Prostate gland (tissue), 2 donors: Measurements from ENCODE around the gene OR2AP1. TPM values are rescaled to one million over a fixed set of nuclear protein-coding genes. Genes with fewer than 3 reads are reported as not detected.
"Not testable (repeated sequence)": the region's sequence is repeated elsewhere in the genome, so short reads cannot be mapped to it uniquely, and the experiment has no call there.

Source experiments
- DNase-seq: peaks from one replicate; pipeline ENCODE4 v3.0.0-alpha.2; 2019; ENCODE audit warnings: low spot score
- H3K27ac ChIP-seq, 2 donors: fragments of 200-600 bp; sonication (generic); 2 replicates each; pipeline ENCODE4 v1.5.1; 2017 to 2019
- H3K27me3 ChIP-seq: fragments of 200-600 bp; sonication (generic); replicated peaks from 2 replicates; pipeline ENCODE4 v1.5.1; 2019; ENCODE audit not compliant: insufficient read depth
- H3K36me3 ChIP-seq, 2 donors: fragments of 200-600 bp; sonication (generic); 1 replicate in 1 of 2; 2 replicates in 1 of 2; pipeline versions ENCODE4 v1.5.1 to v1.8.1; 2017 to 2019
- H3K4me1 ChIP-seq: fragments of 200-600 bp; sonication (generic); replicated peaks from 2 replicates; pipeline ENCODE4 v1.5.1; 2019
- H3K4me3 ChIP-seq, 2 donors: fragments of 200-600 bp; sonication (generic); 2 replicates each; pipeline ENCODE4 v1.5.1; 2017 to 2019
- H3K9me3 ChIP-seq: fragments of 200-600 bp; sonication (generic); 2 replicates; pipeline ENCODE4 v1.5.1; 2017
- POLR2A ChIP-seq: fragments of 450-650 bp; IDR thresholded peaks from one replicate; pipeline ENCODE4 v1.6.1; 2016; ENCODE audit warnings: antibody characterized with exemption, mild to moderate bottlenecking
- POLR2AphosphoS5 ChIP-seq: sonication (generic); formaldehyde crosslinking; IDR thresholded peaks from one replicate; pipeline ENCODE4 v1.6.1; 2017; ENCODE audit warnings: antibody characterized with exemption
- WGBS: methylation state at CpG from one replicate; pipeline ENCODE4 v1.1.5; 2018; 5-methylcytosine and 5-hydroxymethylcytosine counted together
- intact Hi-C: fragments of 100-400 bp; cut with DNase I; formaldehyde crosslinking; loops from one replicate; pipeline ENCODE4 v1.14.2; 2022
- total RNA-seq, 2 donors: library from RNA; depleted of rRNA; stranded (reverse); fragments of >200 nt; gene quantifications; one replicate each; pipeline ENCODE4 v1.1.0, GENCODE V29; 2016
- TF ChIP-seq, protein P1 (sequence below), 4 experiments: fragments of 200-600 bp in 2 of 4; fragments of 450-650 bp in 2 of 4; sonication (generic) in 2 of 4; IDR thresholded peaks; 1 replicate in 3 of 4; 2 replicates in 1 of 4; pipeline ENCODE4 v1.5.1; 2016 to 2019; ENCODE audit warnings: antibody characterized with exemption in 4 of 4, mild to moderate bottlenecking in 2 of 4, moderate library complexity in 2 of 4

The OR2AP1 gene
- total RNA-seq, 2 donors from 2014 or later, result not detected

GRCh38 chr12:55582066-55582465, 9.8 kb downstream of the OR2AP1 start:
- Histone ChIP-seq H3K27me3 (no peaks in the 10 kb centered on the region), H3K27ac (no peak overlapping the region), H3K36me3 (no peaks in the 10 kb centered on the region), H3K9me3 (no peaks in the 10 kb centered on the region), H3K4me1 (no peaks in the 10 kb centered on the region), H3K4me3 (no peak overlapping the region)
- no peak for TF ChIP-seq POLR2A
- TF ChIP-seq, protein P1, sequence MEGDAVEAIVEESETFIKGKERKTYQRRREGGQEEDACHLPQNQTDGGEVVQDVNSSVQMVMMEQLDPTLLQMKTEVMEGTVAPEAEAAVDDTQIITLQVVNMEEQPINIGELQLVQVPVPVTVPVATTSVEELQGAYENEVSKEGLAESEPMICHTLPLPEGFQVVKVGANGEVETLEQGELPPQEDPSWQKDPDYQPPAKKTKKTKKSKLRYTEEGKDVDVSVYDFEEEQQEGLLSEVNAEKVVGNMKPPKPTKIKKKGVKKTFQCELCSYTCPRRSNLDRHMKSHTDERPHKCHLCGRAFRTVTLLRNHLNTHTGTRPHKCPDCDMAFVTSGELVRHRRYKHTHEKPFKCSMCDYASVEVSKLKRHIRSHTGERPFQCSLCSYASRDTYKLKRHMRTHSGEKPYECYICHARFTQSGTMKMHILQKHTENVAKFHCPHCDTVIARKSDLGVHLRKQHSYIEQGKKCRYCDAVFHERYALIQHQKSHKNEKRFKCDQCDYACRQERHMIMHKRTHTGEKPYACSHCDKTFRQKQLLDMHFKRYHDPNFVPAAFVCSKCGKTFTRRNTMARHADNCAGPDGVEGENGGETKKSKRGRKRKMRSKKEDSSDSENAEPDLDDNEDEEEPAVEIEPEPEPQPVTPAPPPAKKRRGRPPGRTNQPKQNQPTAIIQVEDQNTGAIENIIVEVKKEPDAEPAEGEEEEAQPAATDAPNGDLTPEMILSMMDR (IDR thresholded peaks at IDR 0.05), result no peak
- TF ChIP-seq POLR2AphosphoS5, result no peak
- no peak for DNase-seq
- WGBS, result 91% methylated on average over 2 of the region's 2 CpGs
- intact Hi-C loops, result no loop called here

- no peaks in the 10 kb centered on the region for H3K9me3 ChIP-seq
- WGBS, result 51% methylated on average over 2 of the region's 2 CpGs
- H3K36me3 ChIP-seq, result no peaks in the 10 kb centered on the region
- no peak overlapping the region for H3K4me3 ChIP-seq
- no peaks in the 10 kb centered on the region for H3K27me3 ChIP-seq
- no peak for DNase-seq
- no peaks in the 10 kb centered on the region for H3K4me1 ChIP-seq
- TF ChIP-seq POLR2A (no peak), POLR2AphosphoS5 (no peak)
- TF ChIP-seq, protein P1 (IDR thresholded peaks at IDR 0.05), result no peak
- no peak overlapping the region for H3K27ac ChIP-seq
- intact Hi-C loops, result no loop called here
These were observed 13.5 kb downstream of the OR2AP1 start for GRCh38 chr12:55585817-55586216.

- H3K9me3 ChIP-seq, H3K27ac ChIP-seq, H3K4me3 ChIP-seq, intact Hi-C loops, H3K36me3 ChIP-seq, DNase-seq, H3K4me1 ChIP-seq, H3K27me3 ChIP-seq: not testable (repeated sequence)
- 60% methylated on average over 11 of the region's 12 CpGs for WGBS
These were observed 17.9 kb downstream of the OR2AP1 start for GRCh38 chr12:55590152-55590551.

DNA sequence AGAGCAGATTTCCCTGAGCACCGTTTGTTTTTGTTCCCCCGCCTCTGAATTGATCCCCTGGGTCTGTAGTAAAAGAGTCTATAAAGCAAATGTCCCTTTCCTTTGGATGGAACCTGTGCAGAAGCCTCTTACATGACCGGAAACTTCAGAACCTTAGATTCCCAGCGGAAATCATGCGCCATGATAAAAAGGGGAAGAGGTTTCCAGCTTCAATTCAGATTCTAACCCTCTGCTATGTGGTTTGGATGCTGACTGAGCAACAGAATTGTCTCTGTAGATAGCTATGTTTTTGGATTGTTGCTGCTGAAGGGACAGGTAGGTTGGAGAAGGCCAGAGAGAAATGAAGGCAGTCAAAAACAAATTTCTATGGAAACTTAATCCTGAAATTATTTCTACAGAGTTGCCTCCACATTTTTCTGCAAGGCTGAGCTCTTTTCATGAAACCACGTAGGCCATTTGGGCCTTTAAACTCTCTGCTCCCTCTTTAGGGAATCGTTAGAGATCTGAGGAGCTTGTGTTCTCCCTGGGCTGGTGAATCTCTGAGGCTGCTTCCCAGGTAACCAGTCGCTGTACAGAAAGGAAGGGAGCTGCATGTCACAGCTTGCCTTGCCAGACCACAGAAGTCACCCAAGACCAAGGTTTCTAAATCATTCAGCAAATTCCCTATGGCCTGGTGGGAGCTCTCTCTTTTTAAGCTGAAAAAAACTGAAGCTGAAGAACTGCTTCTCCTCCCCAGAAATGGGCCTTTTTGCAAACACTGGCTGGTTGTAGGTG, 35.7 kb downstream of the OR2AP1 start:
- WGBS, result 46% methylated on average over 8 of the region's 8 CpGs
- no peak overlapping the region for H3K27ac ChIP-seq
- no peaks in the 10 kb centered on the region for H3K4me1 ChIP-seq
- H3K4me3 ChIP-seq, result no peak overlapping the region
- intact Hi-C loops, result no loop called here
- H3K36me3 ChIP-seq, result no peaks in the 10 kb centered on the region
- H3K9me3 ChIP-seq, result no peaks in the 10 kb centered on the region
- no peaks in the 10 kb centered on the region for H3K27me3 ChIP-seq
- DNase-seq, result no peak
- TF ChIP-seq, protein P1 (IDR thresholded peaks at IDR 0.05), result no peak
- TF ChIP-seq POLR2A, result no peak
- TF ChIP-seq POLR2AphosphoS5, result no peak

- 96% methylated on average over 1 of the region's 1 CpG for WGBS
- TF ChIP-seq, protein P1 (IDR thresholded peaks at IDR 0.05), result no peak
- TF ChIP-seq POLR2AphosphoS5 (no peak), POLR2A (no peak)
These were observed 38.3 kb downstream of the OR2AP1 start for GRCh38 chr12:55610598-55610997.

More at GRCh38 chr12:55610598-55610997, 38.3 kb downstream of the OR2AP1 start:
- Histone ChIP-seq H3K27me3 (no peaks in the 10 kb centered on the region), H3K27ac (no peak overlapping the region), H3K9me3 (no peaks in the 10 kb centered on the region), H3K4me3 (no peak overlapping the region), H3K4me1 (no peaks in the 10 kb centered on the region), H3K36me3 (no peaks in the 10 kb centered on the region)
- intact Hi-C loops, result no loop called here
- no peak for DNase-seq
